WTC11 (cell line): ENCODE results near the gene GPR153. TPM values are rescaled to one million over a fixed set of nuclear protein-coding genes. Genes with fewer than 3 reads are reported as not detected.

Experiments used
- ARID4B ChIP-seq: sonication (generic); formaldehyde crosslinking; IDR thresholded peaks from 2 replicates; pipeline ENCODE4 v1.8.0; 2023; ENCODE audit warnings: missing genetic modification reagents, mild to moderate bottlenecking, borderline replicate concordance
- ATF2 ChIP-seq: sonication (generic); formaldehyde crosslinking; IDR thresholded peaks from 2 replicates; pipeline ENCODE4 v1.8.1; 2022; ENCODE audit warnings: low read depth, missing genetic modification reagents, borderline replicate concordance
- ATF6 ChIP-seq: sonication (generic); formaldehyde crosslinking; IDR thresholded peaks from 2 replicates; pipeline ENCODE4 v1.8.1; 2023; ENCODE audit warnings: mild to moderate bottlenecking, missing genetic modification reagents
- EMX1 ChIP-seq: fragments of 250-450 bp; sonication (Bioruptor Pico); IDR thresholded peaks from 2 replicates; pipeline ENCODE4 v1.8.0; 2021; ENCODE audit warnings: mild to moderate bottlenecking
- ERG ChIP-seq: fragments of 250-450 bp; sonication (Bioruptor Pico); IDR thresholded peaks from 2 replicates; pipeline ENCODE4 v1.8.0; 2021; ENCODE audit warnings: mild to moderate bottlenecking
- ETV6 ChIP-seq: sonication (generic); formaldehyde crosslinking; IDR thresholded peaks from 2 replicates; pipeline ENCODE4 v1.8.1; 2022; ENCODE audit warnings: mild to moderate bottlenecking, missing genetic modification reagents
- FOXP4 ChIP-seq: sonication (generic); formaldehyde crosslinking; IDR thresholded peaks from 2 replicates; pipeline ENCODE4 v1.8.0; 2022; ENCODE audit warnings: mild to moderate bottlenecking, missing genetic modification reagents
- GABPB1 ChIP-seq: sonication (generic); formaldehyde crosslinking; IDR thresholded peaks from 2 replicates; pipeline ENCODE4 v1.8.1; 2023; ENCODE audit warnings: mild to moderate bottlenecking, missing genetic modification reagents
- KAT7 ChIP-seq: sonication (generic); formaldehyde crosslinking; IDR thresholded peaks from 2 replicates; pipeline ENCODE4 v1.8.1; 2023; ENCODE audit warnings: missing genetic modification reagents, mild to moderate bottlenecking, borderline replicate concordance
- NFATC4 ChIP-seq: fragments of 250-450 bp; sonication (Bioruptor Pico); IDR thresholded peaks from 2 replicates; pipeline ENCODE4 v1.9.0; 2021; ENCODE audit warnings: mild to moderate bottlenecking
- OVOL2 ChIP-seq: fragments of 250-450 bp; sonication (Bioruptor Pico); IDR thresholded peaks from 2 replicates; pipeline ENCODE4 v1.9.0; 2021; ENCODE audit warnings: mild to moderate bottlenecking, borderline replicate concordance
- SMAD3 ChIP-seq: sonication (generic); formaldehyde crosslinking; IDR thresholded peaks from 2 replicates; pipeline ENCODE4 v1.8.0; 2022; ENCODE audit warnings: missing genetic modification reagents, mild to moderate bottlenecking, borderline replicate concordance
- SMAD4 ChIP-seq: sonication (generic); formaldehyde crosslinking; IDR thresholded peaks from 2 replicates; pipeline ENCODE4 v1.8.0; 2022; ENCODE audit warnings: mild to moderate bottlenecking, missing genetic modification reagents
- TEAD4 ChIP-seq: sonication (generic); formaldehyde crosslinking; IDR thresholded peaks from 2 replicates; pipeline ENCODE4 v1.8.0; 2022; ENCODE audit warnings: mild to moderate bottlenecking, missing genetic modification reagents
- TP53 ChIP-seq: sonication (generic); formaldehyde crosslinking; IDR thresholded peaks from 2 replicates; pipeline ENCODE4 v1.8.1; 2023; ENCODE audit warnings: mild to moderate bottlenecking, missing genetic modification reagents
- USF1 ChIP-seq: sonication (generic); formaldehyde crosslinking; IDR thresholded peaks from 2 replicates; pipeline ENCODE4 v1.8.0; 2022; ENCODE audit warnings: mild to moderate bottlenecking, missing genetic modification reagents
- USF2 ChIP-seq: sonication (generic); formaldehyde crosslinking; IDR thresholded peaks from 2 replicates; pipeline ENCODE4 v1.8.1; 2023; ENCODE audit warnings: mild to moderate bottlenecking, missing genetic modification reagents, moderate library complexity
- ZBTB21 ChIP-seq: sonication (generic); formaldehyde crosslinking; IDR thresholded peaks from 2 replicates; pipeline ENCODE4 v1.8.1; 2023; ENCODE audit warnings: mild to moderate bottlenecking, missing genetic modification reagents, borderline replicate concordance
- ZBTB43 ChIP-seq: sonication (generic); formaldehyde crosslinking; IDR thresholded peaks from 2 replicates; pipeline ENCODE4 v1.8.1; 2023; ENCODE audit warnings: mild to moderate bottlenecking, missing genetic modification reagents
- ZNF263 ChIP-seq: sonication (generic); formaldehyde crosslinking; IDR thresholded peaks from 2 replicates; pipeline ENCODE4 v1.8.1; 2022; ENCODE audit warnings: low read depth, mild to moderate bottlenecking, moderate library complexity, missing genetic modification reagents
- ZNF425 ChIP-seq: fragments of 250-450 bp; sonication (Bioruptor Pico); conservative IDR thresholded peaks from 2 replicates; pipeline ENCODE4 v1.9.0; 2021; ENCODE audit warnings: mild to moderate bottlenecking
- total RNA-seq: library from RNA; stranded (reverse); gene quantifications from 3 replicates; pipeline ENCODE4 v1.2.3, GENCODE V29; 2021

GPR153 gene
- total RNA-seq, 1 experiment from 2014 or later: 13.4 TPM

- TF ChIP-seq FOXP4 (peak; percentile 99), ARID4B (CRISPR knock-in tag) (peak; percentile 100), SMAD4 (CRISPR knock-in tag) (peak; percentile 96), KAT7 (CRISPR knock-in tag) (peak; percentile 81; the same call in 1 of the 2 replicates), ERG (CRISPR knock-in tag) (no peak), NFATC4 (no peak), ZBTB21 (CRISPR knock-in tag) (peak; percentile 90), ZNF425 (CRISPR knock-in tag) (no peak), ATF6 (CRISPR knock-in tag) (no peak; the same call in 1 of the 2 replicates), ETV6 (CRISPR knock-in tag) (peak; percentile 99), ZBTB43 (CRISPR knock-in tag) (peak; percentile 96), GABPB1 (CRISPR knock-in tag) (peak; percentile 84), ZNF263 (CRISPR knock-in tag) (peak; percentile 53; the same call in 1 of the 2 replicates), TEAD4 (peak; percentile 95), TP53 (CRISPR knock-in tag) (peak; percentile 97; the same call in 1 of the 2 replicates), USF1 (peak; percentile 81), EMX1 (no peak), ATF2 (CRISPR knock-in tag) (peak; percentile 86; the same call in 1 of the 2 replicates), SMAD3 (CRISPR knock-in tag) (peak; percentile 98), OVOL2 (CRISPR knock-in tag) (no peak), USF2 (CRISPR knock-in tag) (no peak)
Observed at GRCh38 chr1:6245086-6245868, 15.6 kb downstream of the GPR153 start (continued).
